Muscle layer of duodenum (tissue), 2 donors: ENCODE data around the gene LDHAL6B.
"Not testable (repeated sequence)": the region's sequence is repeated elsewhere in the genome, so short reads cannot be mapped to it uniquely, and the experiment has no call there.

Source experiments
- H3K27ac ChIP-seq: one replicate; pipeline ENCODE4 v1.7.0; 2013; ENCODE audit warnings: mild to moderate bottlenecking, low read length
- H3K27me3 ChIP-seq: one replicate; pipeline ENCODE4 v1.7.0; 2013; ENCODE audit warnings: low read depth, mild to moderate bottlenecking, control low read depth, low read length
- H3K36me3 ChIP-seq, 2 donors: one replicate each; pipeline ENCODE4 v1.7.0; 2013; ENCODE audit warnings: low read length in 2 of 2, control low read depth in 1 of 2, mild to moderate bottlenecking in 1 of 2; ENCODE audit not compliant: insufficient read depth in 2 of 2, control insufficient read depth in 1 of 2
- H3K4me1 ChIP-seq, 2 donors: one replicate each; pipeline ENCODE4 v1.7.0; 2013; ENCODE audit warnings: low read length in 2 of 2, mild to moderate bottlenecking in 2 of 2, control low read depth in 1 of 2, moderate library complexity in 1 of 2; ENCODE audit not compliant: insufficient read depth in 2 of 2, control insufficient read depth in 1 of 2
- H3K4me3 ChIP-seq, 2 donors: one replicate each; pipeline ENCODE4 v1.7.0; 2013; ENCODE audit warnings: low read length in 2 of 2, low read depth in 1 of 2, mild to moderate bottlenecking in 1 of 2
- H3K9me3 ChIP-seq, 2 donors: one replicate each; pipeline ENCODE4 v1.7.0; 2013; ENCODE audit warnings: low read length in 2 of 2, control low read depth in 1 of 2, mild to moderate bottlenecking in 1 of 2; ENCODE audit not compliant: control insufficient read depth in 1 of 2
- donor health status: healthy.

Gene LDHAL6B

GRCh38 chr15:59206623-59207183 is at the start of gene LDHAL6B:
LDHAL6B (plus strand) TSS chr15:59206843; CDS start chr15:59206941, 98 bp downstream.
- Histone ChIP-seq H3K9me3 (no peaks in the 10 kb centered on the region), H3K36me3 (peaks cover 30 to 53% of the 10 kb centered on the region in 2 donors), H3K27me3 (no peaks in the 10 kb centered on the region), H3K4me3 (no peak within 1 kb of the TSS), H3K4me1 (no peaks in the 10 kb centered on the region), H3K27ac (no peak within 1 kb of the TSS)

GRCh38 chr15:59157396-59157795 is 49.2 kb upstream of the LDHAL6B start:
- Histone ChIP-seq H3K36me3 (peaks cover 30 to 75% of the 10 kb centered on the region in 2 donors), H3K9me3 (no peaks in the 10 kb centered on the region), H3K27ac (no peak overlapping the region), H3K4me3 (no peak overlapping the region), H3K27me3 (no peaks in the 10 kb centered on the region), H3K4me1 (no peaks in the 10 kb centered on the region)

- H3K27me3 ChIP-seq = no peaks in the 10 kb centered on the region
- H3K27ac ChIP-seq = no peak overlapping the region
- no peaks in the 10 kb centered on the region for H3K4me1 ChIP-seq
- peaks cover 27 to 75% of the 10 kb centered on the region in 2 donors for H3K36me3 ChIP-seq
- H3K9me3 ChIP-seq = no peaks in the 10 kb centered on the region
- no peak overlapping the region for H3K4me3 ChIP-seq
These were observed 48.6 kb upstream of the LDHAL6B start for GRCh38 chr15:59157840-59158700.

- no peak overlapping the region for H3K4me3 ChIP-seq
- H3K27ac ChIP-seq = no peak overlapping the region
- peaks cover 23 to 73% of the 10 kb centered on the region in 2 donors for H3K36me3 ChIP-seq
- H3K27me3 ChIP-seq = no peaks in the 10 kb centered on the region
- no peaks in the 10 kb centered on the region for H3K4me1 ChIP-seq
- H3K9me3 ChIP-seq = no peaks in the 10 kb centered on the region
These were observed 48.0 kb upstream of the LDHAL6B start for GRCh38 chr15:59158701-59159034.

- Histone ChIP-seq H3K4me1 (no peaks in the 10 kb centered on the region), H3K36me3 (peaks cover 23 to 72% of the 10 kb centered on the region in 2 donors), H3K4me3 (no peak overlapping the region), H3K27me3 (no peaks in the 10 kb centered on the region), H3K27ac (no peak overlapping the region), H3K9me3 (no peaks in the 10 kb centered on the region)
These were observed 47.4 kb upstream of the LDHAL6B start for GRCh38 chr15:59159210-59159609.

- H3K27ac ChIP-seq = no peak overlapping the region
- no peaks in the 10 kb centered on the region for H3K9me3 ChIP-seq
- H3K4me1 ChIP-seq = no peaks in the 10 kb centered on the region
- H3K36me3 ChIP-seq = peaks cover 23 to 72% of the 10 kb centered on the region in 2 donors
- H3K4me3 ChIP-seq = no peak overlapping the region
- no peaks in the 10 kb centered on the region for H3K27me3 ChIP-seq
These were observed 45.6 kb upstream of the LDHAL6B start for GRCh38 chr15:59160880-59161593.

GRCh38 chr15:59162080-59162479 is 44.6 kb upstream of the LDHAL6B start:
- not testable (repeated sequence) for H3K4me3 ChIP-seq, H3K27me3 ChIP-seq, H3K9me3 ChIP-seq, H3K27ac ChIP-seq, H3K4me1 ChIP-seq
- peaks cover 23 to 71% of the 10 kb centered on the region in 2 donors for H3K36me3 ChIP-seq

- Histone ChIP-seq H3K9me3 (no peaks in the 10 kb centered on the region), H3K27me3 (no peaks in the 10 kb centered on the region), H3K4me3 (no peak overlapping the region), H3K27ac (no peak overlapping the region), H3K36me3 (peaks cover 9 to 53% of the 10 kb centered on the region in 2 donors), H3K4me1 (no peaks in the 10 kb centered on the region)
These were observed 40.9 kb upstream of the LDHAL6B start for GRCh38 chr15:59165726-59166125.

- Histone ChIP-seq H3K27me3 (no peaks in the 10 kb centered on the region), H3K27ac (no peak overlapping the region), H3K9me3 (no peaks in the 10 kb centered on the region), H3K4me3 (no peak overlapping the region), H3K4me1 (no peaks in the 10 kb centered on the region), H3K36me3 (peaks cover 12 to 52% of the 10 kb centered on the region in 2 donors)
These were observed 40.5 kb upstream of the LDHAL6B start for GRCh38 chr15:59166166-59166565.

GRCh38 chr15:59166601-59167265 is 39.9 kb upstream of the LDHAL6B start:
- Histone ChIP-seq H3K9me3 (no peaks in the 10 kb centered on the region), H3K4me3 (no peak overlapping the region), H3K27me3 (no peaks in the 10 kb centered on the region), H3K36me3 (peaks cover 8 to 50% of the 10 kb centered on the region in 2 donors), H3K27ac (no peak overlapping the region), H3K4me1 (no peaks in the 10 kb centered on the region)

- no peak overlapping the region for H3K4me3 ChIP-seq
- H3K4me1 ChIP-seq = no peaks in the 10 kb centered on the region
- no peaks in the 10 kb centered on the region for H3K27me3 ChIP-seq
- H3K9me3 ChIP-seq = no peaks in the 10 kb centered on the region
- H3K27ac ChIP-seq = no peak overlapping the region
- peaks cover 7 to 36% of the 10 kb centered on the region in 2 donors for H3K36me3 ChIP-seq
These were observed 38.1 kb upstream of the LDHAL6B start for GRCh38 chr15:59168536-59168935.
